Endometrium (tissue), 2 donors: ENCODE results near the gene RALY.
A peak's percentile ranks its signal among the peaks of the same experiment; 100 is the strongest.
"Not testable (repeated sequence)": the region's sequence is repeated elsewhere in the genome, so short reads cannot be mapped to it uniquely, and the experiment has no call there.

Experiments
- FAIRE-seq: peaks from 2 replicates; lab custom pipeline; 2012; peaks lifted over from hg19 to GRCh38; lab: Jason Lieb, UNC
- donor health status: control.
- donor health status: control.

The RALY gene

DNA sequence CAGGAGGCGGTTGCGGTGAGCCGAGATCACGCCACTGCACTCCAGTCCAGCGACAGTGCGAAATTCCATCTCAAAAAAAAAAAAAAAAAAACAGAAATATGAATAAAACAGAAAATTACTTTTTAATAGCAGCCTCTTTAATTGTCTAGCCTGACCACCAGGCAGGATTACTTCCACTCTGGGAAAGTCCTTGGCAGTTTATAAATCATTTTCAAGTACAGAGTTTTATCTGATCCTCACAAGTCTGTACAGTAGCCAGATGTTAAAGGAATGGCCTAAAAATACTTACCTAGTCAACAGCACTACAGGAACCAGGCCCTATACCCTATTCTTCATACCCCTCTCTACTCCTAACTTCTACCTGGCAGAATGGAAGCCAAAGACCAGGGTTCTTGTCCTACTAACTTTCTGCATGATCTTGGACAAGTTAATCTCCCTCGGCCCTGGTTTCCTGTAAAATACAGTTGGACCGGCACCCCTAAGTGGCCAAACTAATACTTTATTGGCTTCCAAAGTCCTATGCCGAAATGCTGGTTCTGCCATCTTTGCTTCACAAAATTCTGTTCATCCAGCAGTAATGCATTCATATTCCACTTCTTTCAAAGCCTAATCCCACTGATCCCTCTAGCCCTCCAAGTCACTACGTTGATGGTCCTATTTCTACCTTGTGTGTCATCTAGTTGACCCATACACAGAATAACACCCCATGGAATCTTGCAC, 116.5 kb downstream of the RALY start:
- no peak for FAIRE-seq

DNA sequence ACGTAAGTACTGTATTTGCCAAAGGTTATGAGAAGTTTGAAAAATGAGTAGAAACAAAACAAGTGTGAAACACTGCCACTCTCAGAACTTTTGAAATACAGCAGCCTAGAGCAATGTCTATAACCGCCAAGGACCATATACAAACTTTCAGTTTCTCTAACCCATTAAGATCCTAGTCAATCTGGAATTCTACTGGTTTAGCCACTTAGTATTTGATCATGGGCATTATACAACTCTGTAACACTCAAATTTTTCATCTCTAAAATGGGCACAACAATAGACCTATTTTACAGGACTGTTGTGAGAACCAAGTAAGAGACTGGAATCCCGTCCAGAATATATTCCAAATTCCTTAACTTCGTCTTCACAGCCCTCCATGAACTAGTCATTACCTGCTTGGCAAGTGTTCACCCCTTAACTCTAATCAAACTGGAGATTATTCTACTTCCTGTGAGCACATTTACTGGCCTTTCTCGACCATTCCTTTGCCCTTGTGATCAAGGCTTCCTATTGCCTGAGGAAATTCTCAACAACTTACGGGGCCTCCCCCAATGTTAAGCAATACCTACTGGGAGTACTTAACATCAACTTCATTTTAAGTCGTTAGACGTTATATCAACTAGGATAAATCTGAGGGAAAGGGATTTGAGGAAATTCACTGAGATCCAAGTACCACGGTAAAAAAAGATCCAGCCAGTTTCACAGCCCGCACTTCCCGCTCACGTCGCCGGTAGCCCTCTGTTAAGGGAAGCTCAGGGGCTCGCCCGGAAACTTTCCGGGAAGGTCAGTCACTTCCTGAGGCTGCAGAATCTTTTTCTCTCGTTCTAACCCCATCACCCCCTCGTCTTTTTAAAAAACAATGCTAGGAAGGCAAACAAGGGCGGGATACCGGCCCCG, 117.3 kb downstream of the RALY start:
- no peak for FAIRE-seq

DNA sequence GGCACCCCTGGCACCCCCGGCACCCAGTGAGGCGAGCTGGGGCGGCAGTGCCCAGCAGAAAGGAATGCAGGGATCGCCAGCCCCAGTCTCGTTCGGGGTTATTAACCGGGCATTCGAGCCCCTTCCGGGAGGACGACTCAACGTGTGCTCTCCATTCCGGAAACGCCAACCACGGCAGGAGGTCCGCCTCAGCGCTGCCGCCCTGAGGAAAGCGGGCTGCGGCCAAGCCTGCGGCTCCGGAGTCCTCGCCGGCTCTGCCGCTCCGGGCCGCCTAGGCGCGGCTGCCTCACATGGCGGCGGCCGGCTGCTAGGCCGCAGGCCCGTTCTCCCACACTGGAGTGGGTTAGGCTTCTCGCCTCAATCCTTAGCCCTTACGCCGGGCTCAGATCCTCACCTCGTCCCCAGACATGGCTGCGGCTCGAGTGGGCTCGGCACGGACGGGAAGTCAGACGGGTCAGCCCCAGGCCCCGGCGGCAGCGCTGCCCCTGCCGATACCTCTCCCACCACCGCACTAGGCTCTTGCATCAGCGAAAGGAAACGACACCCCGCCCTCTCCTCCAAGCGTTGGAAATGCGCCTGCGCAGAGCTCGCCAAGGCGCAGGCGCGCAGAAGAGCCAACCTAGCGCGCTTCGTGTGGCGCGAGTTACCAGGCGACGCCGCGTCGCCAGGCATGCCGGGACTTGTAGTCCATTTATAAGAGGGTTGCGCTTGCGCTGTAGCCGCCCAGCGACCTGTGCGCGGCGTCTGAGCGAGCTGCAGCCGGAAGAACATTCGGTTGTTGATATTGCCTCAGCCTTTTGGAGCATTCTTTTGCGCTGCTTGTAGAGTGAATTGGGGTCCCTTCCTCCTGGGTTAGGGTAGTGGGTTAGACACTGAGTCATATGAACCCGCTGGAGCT, 118.2 kb downstream of the RALY start, which contains the start of gene EIF2S2:
EIF2S2 (minus strand) TSS at position 542 of the 898 bp plus-strand sequence; CDS start at position 409, 133 bp downstream.
- peak; percentile 91 for FAIRE-seq

GRCh38 chr20:34112600-34113101, 118.9 kb downstream of the RALY start:
- FAIRE-seq: no peak

DNA sequence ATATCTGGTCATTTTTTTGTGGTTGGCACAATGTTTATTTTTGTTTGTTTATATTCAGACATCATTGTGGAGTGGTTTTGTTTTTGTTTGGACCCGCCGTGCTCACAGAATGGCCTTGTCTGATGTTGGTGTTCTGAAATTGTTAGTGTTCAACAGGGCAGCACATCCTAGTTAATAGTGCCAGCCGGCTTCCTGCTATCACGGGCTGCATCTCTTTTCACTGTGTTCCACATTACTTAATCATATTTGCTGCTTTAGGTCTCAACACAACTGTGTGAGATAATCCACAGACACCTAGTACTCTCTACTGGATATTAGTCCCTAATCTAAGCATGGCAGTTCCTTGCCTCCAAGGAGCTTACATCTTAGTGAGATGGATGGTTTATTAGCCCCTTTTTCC, 121.1 kb downstream of the RALY start:
- FAIRE-seq: no peak

DNA sequence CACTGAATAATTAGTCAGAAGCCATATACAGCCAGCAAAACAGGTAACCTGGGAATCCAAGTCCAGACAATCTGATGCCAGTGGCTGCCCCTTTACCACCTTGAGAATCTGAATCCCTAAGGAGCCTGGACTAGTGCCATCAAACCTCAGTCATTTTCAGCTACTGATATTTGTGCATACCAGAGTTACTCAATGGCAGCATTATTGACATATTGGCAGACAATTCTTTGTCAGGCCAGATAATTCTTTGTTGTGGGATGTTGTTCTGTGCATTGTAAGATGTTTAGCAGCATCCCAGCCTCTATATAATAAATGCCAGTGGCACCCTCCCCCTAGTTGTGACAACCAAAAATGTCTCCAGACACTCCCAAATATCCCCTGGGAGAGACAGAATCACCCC, 121.5 kb downstream of the RALY start:
- no peak for FAIRE-seq

DNA sequence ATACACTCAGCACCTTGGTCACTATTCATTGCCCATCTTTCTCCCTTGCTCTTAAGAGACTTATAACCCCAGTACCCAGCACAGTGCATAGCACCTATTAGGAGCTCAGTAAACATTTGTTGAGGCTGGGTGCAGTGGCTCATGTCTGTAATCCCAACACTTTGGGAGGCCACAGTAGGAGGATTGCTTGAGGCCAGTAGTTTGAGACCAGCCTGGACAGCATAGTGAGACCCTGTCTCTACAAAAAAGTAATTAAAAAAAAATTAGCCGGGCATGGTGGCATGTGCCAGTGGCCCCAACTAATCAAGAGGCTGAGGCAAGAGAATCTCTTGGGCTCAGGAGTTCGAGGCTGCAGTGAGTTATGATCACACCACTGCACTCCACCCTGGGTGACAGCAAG, 126.5 kb downstream of the RALY start:
- no peak for FAIRE-seq

GRCh38 chr20:34122274-34122980, 128.7 kb downstream of the RALY start:
- no peak for FAIRE-seq

- FAIRE-seq: no peak
Measured at GRCh38 chr20:34123309-34123708, 129.6 kb downstream of the RALY start.

GRCh38 chr20:34124469-34125249, 130.9 kb downstream of the RALY start:
- no peak for FAIRE-seq

GRCh38 chr20:34127792-34128191, 134.1 kb downstream of the RALY start:
- FAIRE-seq: no peak

GRCh38 chr20:34129518-34130162, 135.9 kb downstream of the RALY start:
- no peak for FAIRE-seq

DNA sequence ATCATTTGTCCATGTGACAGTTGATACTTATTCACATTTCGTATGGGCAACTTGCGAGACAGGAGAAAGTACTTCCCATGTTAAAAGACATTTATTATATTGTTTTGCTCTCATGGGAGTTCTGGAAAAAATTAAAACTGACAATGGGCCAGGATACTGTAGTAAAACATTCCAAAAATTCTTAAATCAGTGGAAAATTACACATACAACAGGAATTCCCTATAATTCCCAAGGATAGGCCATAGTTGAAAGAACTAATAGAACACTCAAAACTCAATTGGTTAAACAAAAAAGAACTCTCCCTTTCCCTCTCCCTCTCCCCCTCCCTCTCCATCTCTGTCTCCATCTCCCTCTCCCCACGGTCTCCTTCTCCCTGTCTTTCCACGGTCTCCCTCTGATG, 137.8 kb downstream of the RALY start:
- FAIRE-seq: no peak

DNA sequence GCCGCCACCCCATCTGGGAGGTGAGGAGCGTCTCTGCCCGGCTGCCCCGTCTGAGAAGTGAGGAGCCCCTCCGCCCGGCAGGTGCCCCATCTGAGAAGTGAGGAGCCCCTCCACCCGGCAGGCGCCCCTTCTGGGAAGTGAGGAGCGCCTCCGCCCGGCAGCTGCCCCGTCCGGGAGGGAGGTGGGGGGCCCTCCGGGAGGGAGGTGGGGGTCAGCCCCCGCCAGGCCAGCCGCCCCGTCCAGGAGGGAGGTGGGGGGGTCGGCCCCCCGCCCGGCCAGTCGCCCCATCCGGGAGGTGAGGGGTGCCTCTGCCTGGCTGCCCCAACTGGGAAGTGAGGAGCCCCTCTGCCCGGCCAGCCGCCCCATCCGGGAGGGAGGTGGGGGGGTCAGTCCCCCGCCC, 138.8 kb downstream of the RALY start:
- FAIRE-seq: not testable (repeated sequence)

DNA sequence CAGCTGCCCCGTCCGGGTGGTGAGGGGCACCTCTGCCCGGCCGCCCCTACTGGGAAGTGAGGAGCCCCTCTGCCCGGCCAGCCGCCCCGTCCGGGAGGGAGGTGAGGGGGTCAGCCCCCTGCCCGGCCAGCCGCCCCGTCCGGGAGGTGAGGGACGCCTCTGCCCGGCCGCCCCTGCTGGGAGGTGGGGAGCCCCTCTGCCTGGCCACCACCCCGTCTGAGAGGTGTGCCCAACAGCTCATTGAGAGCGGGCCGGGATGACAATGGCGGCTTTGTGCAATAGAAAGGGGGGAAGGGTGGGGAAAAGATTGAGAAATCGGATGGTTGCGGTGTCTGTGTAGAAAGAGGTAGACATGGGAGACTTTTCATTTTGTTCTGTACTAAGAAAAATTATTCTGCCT, 139.2 kb downstream of the RALY start:
- FAIRE-seq: not testable (repeated sequence)

DNA sequence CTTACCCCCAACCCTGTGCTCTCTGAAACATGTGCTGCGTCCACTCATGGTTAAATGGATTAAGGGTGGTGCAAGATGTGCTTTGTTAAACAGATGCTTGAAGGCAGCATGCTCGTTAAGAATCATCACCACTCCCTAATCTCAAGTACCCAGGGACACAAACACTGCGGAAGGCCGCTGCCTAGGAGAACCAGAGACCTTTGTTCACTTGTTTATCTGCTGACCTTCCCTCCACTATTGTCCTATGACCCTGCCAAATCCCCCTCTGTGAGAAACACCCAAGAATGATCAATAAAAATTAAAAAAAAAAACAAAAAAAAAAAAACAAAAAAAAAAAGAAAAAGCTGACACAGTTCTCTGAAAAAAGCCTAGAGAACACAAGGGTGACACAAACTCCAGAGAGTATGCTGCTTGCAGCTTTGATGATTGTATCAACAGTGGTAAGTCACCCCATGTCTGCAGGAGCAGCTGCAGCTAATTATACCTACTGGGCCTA, 139.7 kb downstream of the RALY start:
- FAIRE-seq: not testable (repeated sequence)
